ENCODE data around the gene RTN4IP1. TPM values are rescaled to one million over a fixed set of nuclear protein-coding genes. Genes with fewer than 3 reads are reported as not detected.

Gene RTN4IP1
- total and polyA plus RNA-seq, 2 of the 13 experiments (the other 11 are each of a cell fraction or from before 2014, with no cell fraction given), result 5.5 to 17.2 TPM

DNA sequence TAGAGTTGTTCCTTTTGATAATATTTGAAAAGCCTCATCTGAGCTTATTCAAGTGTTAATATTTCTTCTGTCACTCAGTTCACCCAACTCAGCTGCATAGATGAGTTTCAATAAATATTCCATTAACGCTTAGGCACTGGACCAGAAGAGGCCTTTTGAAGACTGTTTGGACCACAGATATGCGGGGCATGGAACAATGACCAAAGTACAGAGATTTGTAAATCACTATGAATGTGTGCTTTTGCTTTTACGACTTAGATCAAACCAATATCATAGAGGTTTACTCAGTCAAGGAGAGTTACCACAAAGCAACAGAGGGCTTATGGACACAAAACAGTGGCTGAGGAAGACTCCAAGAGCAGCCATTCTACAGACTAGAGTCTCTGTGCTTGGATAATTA is 99.9 kb downstream of the RTN4IP1 start:
- WGBS (ENCODE audit: low lambda C conversion rate), result 90% methylated on average over 3 of the region's 3 CpGs
- POLR2A ChIA-PET, result no interaction called here
- H3K9me3 ChIP-seq (ENCODE audit: low read length), result no peaks in the 10 kb centered on the region
- no peaks in the 10 kb centered on the region for H3K4me1 ChIP-seq (ENCODE audit: insufficient read depth, low read length)
- CTCF ChIA-PET (ENCODE audit: low intra/inter-chr PET ratio, low total read pairs), result no interaction called here
- BruUV-seq (replicated peaks), result no TSS peak
- no peak for FAIRE-seq
- no peak overlapping the region for H3K9ac ChIP-seq (ENCODE audit: insufficient read depth, low read depth, low read length)
- TF ChIP-seq ZNF235 (CRISPR knock-in tag; IDR thresholded peaks at IDR 0.05; ENCODE audit: borderline replicate concordance) (no peak), ZNF703 (CRISPR knock-in tag; IDR thresholded peaks at IDR 0.05; ENCODE audit: borderline replicate concordance) (no peak), ZNF556 (CRISPR knock-in tag; IDR thresholded peaks at IDR 0.05; ENCODE audit: borderline replicate concordance) (no peak), ZNF878 (CRISPR knock-in tag; IDR thresholded peaks at IDR 0.05) (no peak), ZFP36L2 (CRISPR knock-in tag; IDR thresholded peaks at IDR 0.05) (no peak), NR2F6 (IDR thresholded peaks at IDR 0.05) (no peak), NR2F6 (CRISPR knock-in tag; IDR thresholded peaks at IDR 0.05) (no peak), ZBTB7A (CRISPR knock-in tag; IDR thresholded peaks at IDR 0.05) (no peak), ZSCAN9 (CRISPR knock-in tag; IDR thresholded peaks at IDR 0.05; ENCODE audit: borderline replicate concordance) (no peak)
- TF ChIP-seq, protein P1, sequence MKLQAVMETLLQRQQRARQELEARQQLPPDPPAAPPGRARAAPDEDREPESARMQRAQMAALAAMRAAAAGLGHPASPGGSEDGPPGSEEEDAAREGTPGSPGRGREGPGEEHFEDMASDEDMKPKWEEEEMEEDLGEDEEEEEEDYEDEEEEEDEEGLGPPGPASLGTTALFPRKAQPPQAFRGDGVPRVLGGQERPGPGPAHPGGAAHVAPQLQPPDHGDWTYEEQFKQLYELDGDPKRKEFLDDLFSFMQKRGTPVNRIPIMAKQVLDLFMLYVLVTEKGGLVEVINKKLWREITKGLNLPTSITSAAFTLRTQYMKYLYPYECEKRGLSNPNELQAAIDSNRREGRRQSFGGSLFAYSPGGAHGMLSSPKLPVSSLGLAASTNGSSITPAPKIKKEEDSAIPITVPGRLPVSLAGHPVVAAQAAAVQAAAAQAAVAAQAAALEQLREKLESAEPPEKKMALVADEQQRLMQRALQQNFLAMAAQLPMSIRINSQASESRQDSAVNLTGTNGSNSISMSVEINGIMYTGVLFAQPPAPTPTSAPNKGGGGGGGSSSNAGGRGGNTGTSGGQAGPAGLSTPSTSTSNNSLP (IDR thresholded peaks at IDR 0.05; ENCODE audit: low read depth, low read length), result no peak
- H3K79me2 ChIP-seq (ENCODE audit: insufficient read depth, low read length), result no peaks in the 10 kb centered on the region
- in situ Hi-C loops (cut with HindIII; ENCODE audit: extremely low pct_ligation_motif_present, low pct_unique_long_range_greater_than_20kb), result no loop called here
- intact Hi-C loops (cut with micrococcal nuclease; ENCODE audit: unreplicated experiment), result no loop called here
- no peak overlapping the region for H3K4me2 ChIP-seq (ENCODE audit: low read depth, low read length)
- H2AFZ ChIP-seq (ENCODE audit: low read length), result no peak overlapping the region
- H3K27me3 ChIP-seq (ENCODE audit: control insufficient read depth in 1 of 2, insufficient read depth in 2 of 2, low read length in 2 of 2), result no peaks in the 10 kb centered on the region
- ATAC-seq, result no peak
- no peak overlapping the region for H3K27ac ChIP-seq (ENCODE audit: extremely low read length, insufficient read depth, low read length)
- no peak overlapping the region for H3K4me3 ChIP-seq (replicated peaks in 1 of 3; ENCODE audit: insufficient read depth in 1 of 3, low read depth in 2 of 3, low read length in 3 of 3)
- no peak for DNase-seq (ENCODE audit: low spot score)
- H4K20me1 ChIP-seq (ENCODE audit: insufficient read depth, low read length), result no peaks in the 10 kb centered on the region
- H3K36me3 ChIP-seq (replicated peaks in 1 of 2; ENCODE audit: control insufficient read depth in 1 of 2, insufficient read depth in 2 of 2, low read length in 2 of 2), result peaks cover 8 to 47% of the 10 kb centered on the region in 2 experiments

Data from HepG2 (cell line).